Uterus (tissue), 4 donors: ENCODE measurements around the gene ATF6. TPM values are rescaled to one million over a fixed set of nuclear protein-coding genes. Genes with fewer than 3 reads are reported as not detected.
A peak's percentile ranks its signal among the peaks of the same experiment; 100 is the strongest.

Experiments
- DNase-seq, 2 donors: peaks; one replicate each; pipeline ENCODE4 v3.0.0-alpha.2; 2019 to 2020
- H3K27ac ChIP-seq, 2 donors: fragments of 200-600 bp; sonication (generic); 1 replicate in 1 of 2; 2 replicates in 1 of 2; pipeline ENCODE4 v1.5.1; 2016 to 2018
- H3K27me3 ChIP-seq, 2 donors: fragments of 200-600 bp; sonication (generic); one replicate each; pipeline ENCODE4 v1.5.1; 2018 to 2019; ENCODE audit warnings: control low read depth in 1 of 2
- H3K36me3 ChIP-seq, 2 donors: fragments of 200-600 bp; sonication (generic); one replicate each; pipeline ENCODE4 v1.5.1; 2019; ENCODE audit warnings: control low read depth in 1 of 2
- H3K4me1 ChIP-seq, 2 donors: fragments of 200-600 bp; sonication (generic); one replicate each; pipeline ENCODE4 v1.5.1; 2018 to 2019; ENCODE audit warnings: control low read depth in 1 of 2
- H3K4me3 ChIP-seq, 2 donors: fragments of 200-600 bp; sonication (generic); 1 replicate in 1 of 2; 2 replicates in 1 of 2; pipeline ENCODE4 v1.5.1; 2018 to 2019; ENCODE audit warnings: mild to moderate bottlenecking in 1 of 2
- H3K9me3 ChIP-seq, 2 donors: fragments of 200-600 bp; sonication (generic); one replicate each; pipeline ENCODE4 v1.5.1; 2019; ENCODE audit warnings: control low read depth in 1 of 2
- POLR2A ChIP-seq, 2 donors: fragments of 450-650 bp; IDR thresholded peaks; one replicate each; pipeline ENCODE4 v1.6.1; 2016; ENCODE audit warnings: antibody characterized with exemption in 2 of 2, mild to moderate bottlenecking in 1 of 2, moderate library complexity in 1 of 2
- intact Hi-C: fragments of 100-400 bp; cut with DNase I; formaldehyde crosslinking; loops from one replicate; pipeline ENCODE4 v1.15.1; 2023; ENCODE audit warnings: low total_unique reads
- total RNA-seq, 4 donors: library from RNA; depleted of rRNA in 3 of 4; stranded (reverse); fragments of >200 nt in 3 of 4; gene quantifications; one replicate each; pipeline versions ENCODE4 v1.1.0 to v1.2.4, GENCODE V29; 2014 to 2023
- TF ChIP-seq, protein P1 (sequence below), 4 experiments: fragments of 200-600 bp in 2 of 4; fragments of 450-650 bp in 2 of 4; sonication (generic) in 2 of 4; IDR thresholded peaks; one replicate each; pipeline ENCODE4 v1.5.1; 2016 to 2019; ENCODE audit warnings: antibody characterized with exemption in 4 of 4, mild to moderate bottlenecking in 2 of 4, moderate library complexity in 1 of 4
- donor health status: DM: yes; HTN: yes; CAD: no.

The ATF6 gene
- total RNA-seq, 4 donors from 2014 or later, result 16.2 to 37.7 (median 30.0) TPM

- peak overlapping the region; percentile 35 to 49 for H3K27ac ChIP-seq
- no peak overlapping the region for H3K4me3 ChIP-seq
- no peaks in the 10 kb centered on the region for H3K4me1 ChIP-seq
- H3K27me3 ChIP-seq, result no peaks in the 10 kb centered on the region
- TF ChIP-seq, protein P1, sequence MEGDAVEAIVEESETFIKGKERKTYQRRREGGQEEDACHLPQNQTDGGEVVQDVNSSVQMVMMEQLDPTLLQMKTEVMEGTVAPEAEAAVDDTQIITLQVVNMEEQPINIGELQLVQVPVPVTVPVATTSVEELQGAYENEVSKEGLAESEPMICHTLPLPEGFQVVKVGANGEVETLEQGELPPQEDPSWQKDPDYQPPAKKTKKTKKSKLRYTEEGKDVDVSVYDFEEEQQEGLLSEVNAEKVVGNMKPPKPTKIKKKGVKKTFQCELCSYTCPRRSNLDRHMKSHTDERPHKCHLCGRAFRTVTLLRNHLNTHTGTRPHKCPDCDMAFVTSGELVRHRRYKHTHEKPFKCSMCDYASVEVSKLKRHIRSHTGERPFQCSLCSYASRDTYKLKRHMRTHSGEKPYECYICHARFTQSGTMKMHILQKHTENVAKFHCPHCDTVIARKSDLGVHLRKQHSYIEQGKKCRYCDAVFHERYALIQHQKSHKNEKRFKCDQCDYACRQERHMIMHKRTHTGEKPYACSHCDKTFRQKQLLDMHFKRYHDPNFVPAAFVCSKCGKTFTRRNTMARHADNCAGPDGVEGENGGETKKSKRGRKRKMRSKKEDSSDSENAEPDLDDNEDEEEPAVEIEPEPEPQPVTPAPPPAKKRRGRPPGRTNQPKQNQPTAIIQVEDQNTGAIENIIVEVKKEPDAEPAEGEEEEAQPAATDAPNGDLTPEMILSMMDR (IDR thresholded peaks at IDR 0.05), result no peak
- no peak for TF ChIP-seq POLR2A (IDR thresholded peaks at IDR 0.05)
- intact Hi-C loops, result no loop called here
- no peaks in the 10 kb centered on the region for H3K36me3 ChIP-seq
- DNase-seq, result peak in 1 of 2 donors; percentile 12
- H3K9me3 ChIP-seq, result no peaks in the 10 kb centered on the region
Observed at GRCh38 chr1:161885003-161885402, 118.9 kb downstream of the ATF6 start.

GRCh38 chr1:161885759-161886158 is 119.6 kb downstream of the ATF6 start:
- no peak for DNase-seq
- H3K36me3 ChIP-seq, result no peaks in the 10 kb centered on the region
- intact Hi-C loops, result no loop called here
- peak overlapping the region; percentile 35 to 49 for H3K27ac ChIP-seq
- no peaks in the 10 kb centered on the region for H3K9me3 ChIP-seq
- H3K4me3 ChIP-seq, result no peak overlapping the region
- H3K4me1 ChIP-seq, result no peaks in the 10 kb centered on the region
- H3K27me3 ChIP-seq, result no peaks in the 10 kb centered on the region
- no peak for TF ChIP-seq POLR2A (IDR thresholded peaks at IDR 0.05)
- TF ChIP-seq, protein P1 (IDR thresholded peaks at IDR 0.05), result no peak

DNA sequence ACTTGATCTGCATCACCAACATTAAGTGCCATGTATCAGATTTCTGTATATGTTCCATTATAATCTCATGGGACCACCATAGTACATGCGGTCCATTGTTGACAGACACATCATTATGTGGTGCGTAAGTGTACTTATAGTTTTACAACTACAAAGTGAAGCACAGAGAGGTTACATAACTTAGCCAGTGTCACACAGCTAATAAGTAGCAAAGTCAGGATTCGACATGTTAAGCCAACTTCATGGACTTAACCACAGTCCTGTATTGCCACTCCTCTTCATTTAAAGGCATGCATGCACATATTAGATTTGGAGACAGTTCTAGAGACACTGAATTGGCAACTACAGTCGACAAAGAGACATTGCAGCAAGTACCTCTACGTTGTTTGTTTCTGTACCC is 120.5 kb downstream of the ATF6 start:
- H3K27ac ChIP-seq, result no peak overlapping the region
- H3K4me1 ChIP-seq, result no peaks in the 10 kb centered on the region
- H3K27me3 ChIP-seq, result no peaks in the 10 kb centered on the region
- no peak overlapping the region for H3K4me3 ChIP-seq
- DNase-seq, result no peak
- intact Hi-C loops, result no loop called here
- H3K36me3 ChIP-seq, result no peaks in the 10 kb centered on the region
- no peaks in the 10 kb centered on the region for H3K9me3 ChIP-seq
- no peak for TF ChIP-seq POLR2A (IDR thresholded peaks at IDR 0.05)
- TF ChIP-seq, protein P1 (IDR thresholded peaks at IDR 0.05), result no peak

- H3K9me3 ChIP-seq, result no peaks in the 10 kb centered on the region
- TF ChIP-seq POLR2A (IDR thresholded peaks at IDR 0.05), result no peak
- TF ChIP-seq, protein P1 (IDR thresholded peaks at IDR 0.05), result no peak
- no peaks in the 10 kb centered on the region for H3K27me3 ChIP-seq
- intact Hi-C loops, result no loop called here
- no peaks in the 10 kb centered on the region for H3K4me1 ChIP-seq
- no peak for DNase-seq
- H3K27ac ChIP-seq, result no peak overlapping the region
- no peaks in the 10 kb centered on the region for H3K36me3 ChIP-seq
- no peak overlapping the region for H3K4me3 ChIP-seq
Observed at GRCh38 chr1:161887730-161888287, 121.7 kb downstream of the ATF6 start.

GRCh38 chr1:161890574-161890973 is 124.5 kb downstream of the ATF6 start:
- Histone ChIP-seq H3K9me3 (no peaks in the 10 kb centered on the region), H3K27ac (no peak overlapping the region), H3K4me1 (no peaks in the 10 kb centered on the region), H3K4me3 (no peak overlapping the region), H3K27me3 (no peaks in the 10 kb centered on the region), H3K36me3 (no peaks in the 10 kb centered on the region)
- TF ChIP-seq POLR2A (IDR thresholded peaks at IDR 0.05), result no peak
- TF ChIP-seq, protein P1 (IDR thresholded peaks at IDR 0.05), result no peak
- no peak for DNase-seq
- intact Hi-C loops, result no loop called here
